Measurements from ENCODE around the gene LACRT. TPM values are rescaled to one million over a fixed set of nuclear protein-coding genes. Genes with fewer than 3 reads are reported as not detected.

The LACRT gene, protein sequence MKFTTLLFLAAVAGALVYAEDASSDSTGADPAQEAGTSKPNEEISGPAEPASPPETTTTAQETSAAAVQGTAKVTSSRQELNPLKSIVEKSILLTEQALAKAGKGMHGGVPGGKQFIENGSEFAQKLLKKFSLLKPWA
- total RNA-seq (not detected), polyA plus RNA-seq (not detected)
- long read RNA-seq, donor 1: 0 reads
- long read RNA-seq, donor 2: 0 reads
- long read RNA-seq, donor 3: 0 reads

- H3K36me3 ChIP-seq: no peaks in the 10 kb centered on the region
- WGBS, 2 donors: 75% methylated on average over 2 of the region's 2 CpGs
- H3K9me3 ChIP-seq: peaks cover 0 to 3% (median 0%) of the 10 kb centered on the region in 11 donors
- no peak within 1 kb of the TSS for H3K27ac ChIP-seq
- H3K27me3 ChIP-seq: peaks cover 0 to 24% (median 12%) of the 10 kb centered on the region in 7 donors
- no peak for DNase-seq
- ATAC-seq: no peak
- intact Hi-C loops (cut with DNase I): no loop called here
- no peak within 1 kb of the TSS for H3K4me3 ChIP-seq
- H3K4me1 ChIP-seq: no peaks in the 10 kb centered on the region
- TF ChIP-seq, protein P1, sequence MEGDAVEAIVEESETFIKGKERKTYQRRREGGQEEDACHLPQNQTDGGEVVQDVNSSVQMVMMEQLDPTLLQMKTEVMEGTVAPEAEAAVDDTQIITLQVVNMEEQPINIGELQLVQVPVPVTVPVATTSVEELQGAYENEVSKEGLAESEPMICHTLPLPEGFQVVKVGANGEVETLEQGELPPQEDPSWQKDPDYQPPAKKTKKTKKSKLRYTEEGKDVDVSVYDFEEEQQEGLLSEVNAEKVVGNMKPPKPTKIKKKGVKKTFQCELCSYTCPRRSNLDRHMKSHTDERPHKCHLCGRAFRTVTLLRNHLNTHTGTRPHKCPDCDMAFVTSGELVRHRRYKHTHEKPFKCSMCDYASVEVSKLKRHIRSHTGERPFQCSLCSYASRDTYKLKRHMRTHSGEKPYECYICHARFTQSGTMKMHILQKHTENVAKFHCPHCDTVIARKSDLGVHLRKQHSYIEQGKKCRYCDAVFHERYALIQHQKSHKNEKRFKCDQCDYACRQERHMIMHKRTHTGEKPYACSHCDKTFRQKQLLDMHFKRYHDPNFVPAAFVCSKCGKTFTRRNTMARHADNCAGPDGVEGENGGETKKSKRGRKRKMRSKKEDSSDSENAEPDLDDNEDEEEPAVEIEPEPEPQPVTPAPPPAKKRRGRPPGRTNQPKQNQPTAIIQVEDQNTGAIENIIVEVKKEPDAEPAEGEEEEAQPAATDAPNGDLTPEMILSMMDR (IDR thresholded peaks at IDR 0.05): no peak
Measured at GRCh38 chr12:54634795-54635194, at the start of gene LACRT. TSS of gene LACRT (minus strand) at chr12:54634895. CDS start at chr12:54634841, 54 bp downstream.

DNA sequence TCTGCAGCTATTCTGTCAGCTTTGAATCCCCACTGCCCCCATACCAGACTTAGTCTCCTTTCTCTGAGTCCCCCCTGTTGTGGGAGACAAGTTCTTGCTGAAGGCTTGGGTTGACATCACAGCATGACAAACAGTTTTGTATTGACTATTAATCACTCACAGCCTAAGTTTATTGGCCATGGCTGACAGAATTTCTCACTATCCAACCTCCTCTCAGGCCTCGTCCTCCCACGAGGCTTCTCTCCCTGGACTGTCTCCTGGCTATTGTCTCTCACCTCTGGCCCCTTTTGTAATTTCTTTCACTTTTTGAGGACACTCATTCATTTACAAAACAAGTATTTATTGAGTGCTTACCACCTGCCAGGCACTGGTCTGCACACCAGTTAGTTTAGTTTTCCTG, 48.7 kb upstream of the LACRT start:
- WGBS, 2 donors: 33 to 37% methylated on average over 2 of the region's 2 CpGs
- Histone ChIP-seq H3K27me3 (peaks cover 0 to 69% (median 52%) of the 10 kb centered on the region in 7 donors), H3K36me3 (no peaks in the 10 kb centered on the region), H3K27ac (no peak overlapping the region), H3K4me3 (no peak overlapping the region), H3K9me3 (no peaks in the 10 kb centered on the region), H3K4me1 (no peaks in the 10 kb centered on the region)
- TF ChIP-seq, protein P1 (IDR thresholded peaks at IDR 0.05): no peak
- no peak for DNase-seq
- intact Hi-C loops (cut with DNase I): no loop called here
- ATAC-seq: no peak

DNA sequence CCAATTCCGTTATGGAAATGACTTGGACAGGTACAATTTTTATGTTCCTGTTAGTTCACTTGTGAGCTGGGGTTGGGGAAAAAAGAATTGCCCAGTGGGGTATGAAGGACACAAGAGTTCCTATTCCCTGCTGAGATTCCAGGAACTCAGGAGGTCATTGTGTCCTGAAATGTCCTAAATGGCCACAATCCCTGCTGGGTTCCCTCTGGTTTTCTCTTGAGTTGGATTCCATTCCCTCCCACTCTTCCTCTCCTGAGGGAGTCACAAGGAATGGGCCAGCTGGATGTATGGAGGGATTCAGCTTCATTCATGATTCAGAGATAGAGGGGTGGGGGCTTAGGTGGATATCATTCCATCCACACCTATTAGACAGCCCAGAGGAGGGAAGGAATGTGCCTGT, 48.0 kb upstream of the LACRT start:
- ATAC-seq (no peak), DNase-seq (no peak)
- Histone ChIP-seq H3K4me1 (no peaks in the 10 kb centered on the region), H3K4me3 (no peak overlapping the region), H3K27ac (no peak overlapping the region), H3K36me3 (no peaks in the 10 kb centered on the region), H3K27me3 (peaks cover 0 to 63% (median 54%) of the 10 kb centered on the region in 7 donors), H3K9me3 (no peaks in the 10 kb centered on the region)
- intact Hi-C loops (cut with DNase I): no loop called here
- TF ChIP-seq, protein P1 (IDR thresholded peaks at IDR 0.05): no peak
- 68 to 76% methylated on average over 1 of the region's 1 CpG for WGBS, 2 donors

DNA sequence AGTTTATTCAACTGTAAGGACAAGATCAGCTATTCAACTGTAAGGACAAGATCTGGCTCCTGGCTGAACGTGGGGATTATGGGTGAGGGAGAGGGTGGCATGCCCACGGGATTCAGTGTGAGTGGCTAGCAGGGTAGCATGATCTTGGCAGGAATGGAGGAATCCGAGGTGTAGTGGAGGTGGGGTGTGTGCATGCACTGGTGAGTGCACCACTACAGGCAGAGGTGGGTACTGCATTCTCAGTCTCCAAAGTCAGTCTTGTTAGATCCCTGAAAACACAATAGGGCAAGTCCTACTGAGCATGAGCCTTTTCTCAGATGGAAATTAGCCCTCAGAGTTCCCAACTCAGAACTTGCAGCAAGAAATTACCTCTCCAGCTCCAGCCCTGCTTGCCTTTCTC, 45.7 kb upstream of the LACRT start:
- H3K36me3 ChIP-seq: no peaks in the 10 kb centered on the region
- intact Hi-C loops (cut with DNase I): no loop called here
- H3K27me3 ChIP-seq: peaks cover 0 to 54% (median 43%) of the 10 kb centered on the region in 7 donors
- ATAC-seq: no peak
- TF ChIP-seq, protein P1 (IDR thresholded peaks at IDR 0.05): peak in 4 of 9 donors; percentile 14 to 39 (median 24)
- H3K9me3 ChIP-seq: no peaks in the 10 kb centered on the region
- WGBS, 2 donors: 50 to 64% methylated on average over 3 of the region's 3 CpGs
- no peaks in the 10 kb centered on the region for H3K4me1 ChIP-seq
- H3K27ac ChIP-seq: no peak overlapping the region
- no peak overlapping the region for H3K4me3 ChIP-seq
- no peak for DNase-seq

All from heart right ventricle (tissue), 16 donors.